HK-2 (cell line): Measurements from ENCODE around the gene BMI1.
"Not testable (repeated sequence)": the region's sequence is repeated elsewhere in the genome, so short reads cannot be mapped to it uniquely, and the experiment has no call there.

Experiments used
- DNase-seq: peaks from one replicate; pipeline ENCODE4 v3.0.0-alpha.2; 2018; ENCODE audit not compliant: unreplicated experiment

BMI1 gene

GRCh38 chr10:22339761-22340328 lies 18.9 kb downstream of the BMI1 start:
- DNase-seq = no peak

GRCh38 chr10:22340329-22341189 lies 19.7 kb downstream of the BMI1 start:
- DNase-seq = peak; percentile 54

- DNase-seq = no peak
Observed at GRCh38 chr10:22341190-22341925, 20.5 kb downstream of the BMI1 start.

GRCh38 chr10:22341926-22342196 lies 21.0 kb downstream of the BMI1 start:
- DNase-seq = no peak

DNA sequence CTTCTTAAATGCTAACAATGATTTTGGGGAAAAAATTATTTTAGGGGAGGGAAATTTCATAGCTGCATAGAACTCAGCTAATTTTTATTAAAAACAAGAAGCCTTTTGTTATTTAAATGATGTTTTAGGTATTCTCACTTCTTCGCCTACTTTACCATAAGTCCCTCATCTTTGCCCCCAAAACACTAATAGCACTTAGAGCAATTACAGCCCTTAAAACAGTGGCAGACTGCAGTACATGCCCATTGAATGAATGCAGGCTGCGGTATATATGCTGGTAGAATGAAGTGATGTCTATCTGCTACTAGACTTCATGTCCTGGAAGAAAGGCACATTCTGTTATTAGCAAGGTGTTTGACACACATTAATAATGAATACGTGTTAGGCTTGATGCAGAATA lies 21.5 kb downstream of the BMI1 start:
- DNase-seq = no peak

DNA sequence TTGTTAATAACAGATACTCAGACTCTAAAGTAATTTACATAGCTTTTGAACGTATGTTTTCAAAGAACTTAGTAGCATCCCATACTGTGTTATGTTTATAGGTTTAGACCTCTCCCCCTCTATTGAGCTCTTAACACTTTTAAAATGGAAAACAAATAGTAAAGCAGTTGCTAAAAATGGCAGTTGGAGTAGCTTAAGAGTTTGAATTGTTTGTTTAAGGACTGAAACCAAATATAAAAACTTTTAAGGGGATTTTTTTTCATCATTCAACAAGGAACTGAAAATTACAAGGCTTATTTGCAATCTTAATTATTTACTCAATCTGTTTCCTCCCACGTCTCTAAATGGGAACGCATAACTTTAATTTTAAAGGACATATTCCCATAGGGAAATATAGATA lies 22.8 kb downstream of the BMI1 start:
- no peak for DNase-seq

DNA sequence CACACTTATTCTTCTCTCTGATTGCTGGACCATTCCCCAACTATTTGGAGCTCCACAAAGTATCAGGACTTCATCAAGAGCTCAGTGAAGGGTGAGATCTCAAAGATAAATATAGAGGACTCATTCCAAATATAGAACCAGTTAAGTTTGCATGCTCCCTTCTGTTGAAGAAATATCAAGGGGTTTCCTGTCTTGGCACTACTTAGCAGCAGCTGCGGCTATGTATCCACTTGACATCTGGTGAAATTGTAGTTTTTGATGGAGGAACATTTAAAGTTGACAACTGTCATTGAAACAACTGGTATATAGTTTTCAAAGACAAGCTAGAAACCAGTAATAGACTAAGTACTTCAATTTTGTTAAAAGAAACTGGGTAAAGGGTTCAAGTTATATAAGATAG lies 23.4 kb downstream of the BMI1 start:
- DNase-seq = no peak

- DNase-seq = no peak
Observed at GRCh38 chr10:22344781-22345300, 23.9 kb downstream of the BMI1 start.

DNA sequence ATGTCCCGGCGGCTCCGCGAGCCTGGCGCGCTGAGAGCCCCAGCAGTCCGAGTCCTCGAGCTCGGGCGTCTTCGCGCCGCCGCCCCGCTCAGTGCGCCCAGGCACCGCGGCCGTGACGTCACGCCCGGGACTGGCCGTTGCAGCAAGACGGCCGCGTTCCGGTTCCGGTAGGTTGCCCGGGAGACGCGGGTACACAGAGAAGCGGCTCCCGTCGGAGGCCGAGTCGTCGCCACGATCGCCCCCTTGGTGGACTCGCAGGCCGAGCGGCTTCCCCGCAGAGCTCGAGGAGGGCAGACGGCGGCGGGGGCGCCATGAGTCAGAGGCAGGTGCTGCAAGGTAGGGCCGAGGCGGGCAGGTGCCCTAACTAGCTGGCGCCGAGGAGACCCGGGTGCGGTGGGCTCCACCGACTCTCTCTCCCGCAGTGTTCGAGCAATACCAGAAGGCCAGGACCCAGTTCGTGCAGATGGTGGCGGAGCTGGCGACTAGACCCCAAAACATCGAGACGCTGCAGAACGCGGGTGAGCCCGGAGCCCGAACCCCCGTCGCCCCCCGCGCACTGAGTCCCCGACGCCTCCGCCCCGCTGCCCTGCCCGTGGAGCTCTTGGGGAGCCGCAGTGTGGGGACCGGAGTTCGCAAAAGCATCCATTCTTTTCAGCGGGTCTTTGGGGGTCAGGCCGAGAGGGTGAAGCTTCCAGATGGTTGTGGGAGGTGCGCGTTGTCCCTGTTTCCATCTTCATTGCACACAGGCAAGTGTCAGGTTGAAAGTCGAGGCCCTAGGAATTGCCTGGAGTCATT lies 24.6 kb downstream of the BMI1 start, which contains the start of gene SPAG6:
Gene SPAG6 (plus strand): TSS at position 196 of the 795 bp plus-strand sequence. CDS start 116 bp downstream, at position 312.
- no peak for DNase-seq

DNA sequence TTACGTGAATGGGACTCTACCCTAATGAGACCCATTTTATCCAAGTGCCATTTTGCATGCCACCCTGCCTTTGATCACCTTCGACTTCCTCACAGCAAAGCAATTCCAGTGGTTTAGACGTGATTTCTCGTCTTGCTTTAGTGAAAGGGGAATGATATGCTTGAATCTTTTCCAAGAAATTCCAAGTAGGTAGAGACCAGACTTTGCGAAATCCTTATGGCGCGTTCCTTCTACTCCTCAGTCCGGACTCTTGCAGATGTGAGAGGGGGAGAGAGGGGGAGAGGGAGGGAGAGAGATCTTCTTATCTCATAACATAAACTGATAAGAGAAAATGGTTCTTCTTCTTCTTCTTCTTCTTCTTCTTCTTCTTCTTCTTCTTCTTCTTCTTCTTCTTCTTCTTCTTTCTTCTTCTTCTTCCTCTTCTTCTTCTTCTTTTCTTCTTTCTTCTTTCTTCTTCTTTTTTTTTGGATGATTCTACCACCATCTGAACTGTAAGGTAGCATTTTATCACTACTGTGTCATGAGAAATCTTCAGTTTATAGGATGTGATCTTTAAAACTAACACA lies 25.3 kb downstream of the BMI1 start:
- DNase-seq = no peak

- no peak for DNase-seq
Observed at GRCh38 chr10:22349755-22350154, 28.9 kb downstream of the BMI1 start.

DNA sequence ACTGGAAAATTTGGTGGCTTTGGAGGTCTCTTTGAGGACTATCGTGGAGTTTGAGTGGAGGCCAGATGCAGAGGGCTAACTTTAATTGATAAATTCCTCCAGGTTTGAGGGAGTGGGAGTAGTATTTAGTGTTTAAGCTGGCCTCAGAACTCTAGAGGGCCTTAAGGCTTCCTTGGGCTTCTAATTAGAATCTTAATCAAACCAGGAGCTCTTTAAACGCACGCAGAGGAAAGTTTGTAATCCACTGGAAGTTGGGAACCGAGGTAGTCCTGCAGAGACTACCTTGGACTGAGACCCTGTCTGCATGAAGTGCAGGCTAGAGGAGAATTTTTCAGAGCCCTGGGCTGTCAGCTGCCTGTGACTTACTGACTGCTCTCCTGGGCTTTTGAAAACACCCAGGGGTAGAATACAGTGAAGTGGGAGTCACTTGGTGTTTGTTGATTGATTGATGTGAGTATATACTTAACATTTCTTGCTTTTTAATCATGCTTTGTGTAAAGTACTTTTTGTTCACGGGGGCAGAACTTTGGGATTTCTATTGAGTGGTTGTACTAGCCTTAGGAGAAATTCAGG lies 30.3 kb downstream of the BMI1 start:
- no peak for DNase-seq

- no peak for DNase-seq
Observed at GRCh38 chr10:22356324-22356873, 35.5 kb downstream of the BMI1 start.

DNA sequence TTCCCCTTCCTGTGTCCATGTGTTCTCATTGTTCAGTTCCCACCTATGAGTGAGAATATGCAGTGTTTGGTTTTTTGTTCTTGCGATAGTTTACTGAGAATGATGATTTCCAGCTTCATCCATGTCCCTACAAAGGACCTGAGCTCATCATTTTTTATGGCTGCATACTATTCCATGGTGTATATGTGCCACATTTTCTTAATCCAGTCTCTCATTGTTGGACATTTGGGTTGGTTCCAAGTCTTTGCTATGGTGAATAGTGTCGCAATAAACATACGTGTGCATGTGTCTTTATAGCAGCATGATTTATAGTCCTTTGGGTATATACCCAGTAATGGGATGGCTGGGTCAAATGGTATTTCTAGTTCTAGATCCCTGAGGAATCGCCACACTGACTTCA lies 36.9 kb downstream of the BMI1 start:
- not testable (repeated sequence) for DNase-seq

DNA sequence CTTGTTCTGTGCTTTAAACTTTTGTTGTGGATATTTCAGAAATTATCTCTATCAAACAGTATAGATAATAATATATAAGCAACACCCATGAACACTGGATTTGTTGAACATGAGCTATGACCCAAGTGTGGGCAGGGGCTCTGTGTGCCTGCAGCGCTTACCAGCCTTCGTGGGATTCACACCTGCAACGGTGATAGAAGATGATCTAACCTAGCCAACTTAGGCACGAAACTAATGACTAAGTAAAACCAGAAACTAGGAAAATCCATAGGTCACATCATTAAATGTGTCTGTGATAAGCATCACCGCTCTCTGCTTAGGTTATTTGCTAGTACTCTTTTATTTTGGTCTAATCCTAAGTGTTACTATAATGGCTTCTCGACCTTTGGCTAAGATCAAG lies 42.4 kb downstream of the BMI1 start:
- DNase-seq = no peak

- no peak for DNase-seq
Observed at GRCh38 chr10:22364407-22365140, 43.7 kb downstream of the BMI1 start.

- DNase-seq = no peak
Observed at GRCh38 chr10:22365233-22365632, 44.3 kb downstream of the BMI1 start.

DNA sequence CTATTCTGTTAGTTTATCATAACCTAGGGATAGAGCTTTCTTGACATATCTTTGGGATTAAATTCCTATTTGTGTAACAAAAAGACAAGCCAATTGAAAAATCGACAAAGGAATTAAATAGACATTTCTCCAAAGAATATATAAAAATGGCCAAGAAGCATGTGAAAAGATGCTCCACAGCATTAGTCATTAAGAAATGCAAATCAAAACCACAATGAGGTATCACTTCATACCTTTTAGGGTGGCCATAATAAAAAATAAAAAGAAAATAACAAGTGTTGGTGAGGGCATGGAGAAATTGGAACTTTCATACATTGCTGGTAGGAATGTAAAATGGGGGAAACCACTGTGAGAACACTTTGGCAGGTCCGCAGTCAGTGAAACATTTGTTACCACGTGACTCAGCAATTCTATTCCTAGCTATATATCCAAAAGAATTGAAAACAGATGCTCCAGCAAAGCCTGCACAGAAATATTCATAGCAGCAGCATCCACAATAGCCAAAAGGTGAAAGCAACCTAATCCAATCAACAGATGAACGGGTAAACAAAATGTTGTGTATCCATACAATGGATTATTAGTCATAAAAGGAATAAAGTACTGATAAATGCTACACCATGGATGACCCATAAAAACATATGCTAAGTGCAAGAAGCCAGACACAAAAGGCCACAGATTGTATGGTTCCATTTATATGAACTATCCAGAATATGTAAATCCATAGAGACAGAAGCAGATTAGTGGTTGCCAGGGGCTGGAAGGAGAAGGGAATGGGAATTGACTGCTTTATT lies 44.9 kb downstream of the BMI1 start:
- no peak for DNase-seq

- no peak for DNase-seq
Observed at GRCh38 chr10:22366435-22366703, 45.5 kb downstream of the BMI1 start.

GRCh38 chr10:22366771-22367170 lies 45.9 kb downstream of the BMI1 start:
- DNase-seq = no peak
